MG63 (cell line): ENCODE measurements around the gene RNF144A. TPM values are rescaled to one million over a fixed set of nuclear protein-coding genes. Genes with fewer than 3 reads are reported as not detected.

ENCODE experiments used
- DNase-seq: peaks from one replicate; pipeline ENCODE4 v3.0.0-alpha.2; 2020
- H3K27me3 ChIP-seq: fragments of 250-450 bp; sonication (Bioruptor Pico); 2 replicates; pipeline ENCODE4 v1.5.1; 2020; ENCODE audit warnings: mild to moderate bottlenecking, moderate library complexity
- H3K36me3 ChIP-seq: fragments of 250-450 bp; sonication (Bioruptor Pico); 2 replicates; pipeline ENCODE4 v1.5.1; 2020; ENCODE audit warnings: mild to moderate bottlenecking, moderate library complexity
- H3K4me3 ChIP-seq: fragments of 250-450 bp; sonication (Bioruptor Pico); 2 replicates; pipeline ENCODE4 v1.5.1; 2020; ENCODE audit warnings: mild to moderate bottlenecking, moderate library complexity
- H3K9me3 ChIP-seq: fragments of 250-450 bp; sonication (Bioruptor Pico); 2 replicates; pipeline ENCODE4 v1.5.1; 2020; ENCODE audit warnings: mild to moderate bottlenecking, moderate library complexity
- total RNA-seq: library from RNA; depleted of rRNA; stranded (reverse); fragments of >200 nt; shearing (Covaris generic); gene quantifications from 2 replicates; pipeline ENCODE4 v1.2.3, GENCODE V29; 2014; ENCODE audit warnings: low replicate concordance

The RNF144A gene
- total RNA-seq, 1 experiment from 2014 or later, result 1.1 TPM

DNA sequence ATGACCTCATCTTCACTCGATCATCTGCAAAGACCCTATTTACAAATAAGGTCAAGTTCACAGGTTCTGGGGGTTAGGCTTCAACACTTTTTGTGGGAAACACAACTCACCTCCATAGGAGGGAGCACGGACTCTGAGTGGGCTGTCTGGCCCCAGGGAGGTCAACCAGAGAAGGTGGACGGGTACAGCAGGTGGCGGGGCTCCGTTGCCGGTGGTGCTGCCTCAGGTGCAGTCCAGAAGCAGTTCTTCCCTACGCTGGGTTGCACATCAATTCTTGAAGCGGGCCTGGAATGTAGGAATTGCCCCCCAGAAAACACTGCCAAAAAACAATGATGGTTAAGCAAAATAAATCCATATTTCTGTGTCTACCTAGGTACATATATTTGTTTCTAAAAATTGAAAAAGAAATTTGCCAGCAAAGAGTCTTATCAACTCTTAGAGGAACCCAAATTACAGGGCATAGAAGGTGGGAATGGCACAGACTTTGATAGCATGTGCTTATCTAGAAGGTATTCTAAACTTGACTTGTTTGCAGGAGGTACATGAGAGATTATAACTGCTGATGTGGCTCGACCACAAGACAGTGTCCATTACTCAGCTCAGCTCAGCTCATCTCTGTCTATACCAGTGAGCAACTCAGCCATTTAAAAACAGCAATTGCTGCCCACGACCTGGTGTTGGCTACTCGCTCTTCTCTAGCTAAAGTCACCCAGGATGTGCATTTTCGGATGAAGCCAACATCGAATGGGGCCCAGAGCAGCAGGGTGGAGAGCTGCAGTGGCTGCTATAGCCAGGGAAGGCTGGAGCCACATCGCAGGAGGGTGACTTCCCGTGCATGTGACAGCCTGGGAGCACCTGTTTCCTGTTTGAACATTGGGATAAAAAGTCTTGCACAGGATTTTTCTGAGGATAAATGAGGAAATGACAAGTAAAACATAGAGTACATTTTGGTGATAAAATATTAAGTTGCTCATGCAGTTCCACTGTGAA, 128.7 kb downstream of the RNF144A start:
- no peak for DNase-seq
- Histone ChIP-seq H3K36me3 (no peaks in the 10 kb centered on the region), H3K9me3 (no peaks in the 10 kb centered on the region)

DNA sequence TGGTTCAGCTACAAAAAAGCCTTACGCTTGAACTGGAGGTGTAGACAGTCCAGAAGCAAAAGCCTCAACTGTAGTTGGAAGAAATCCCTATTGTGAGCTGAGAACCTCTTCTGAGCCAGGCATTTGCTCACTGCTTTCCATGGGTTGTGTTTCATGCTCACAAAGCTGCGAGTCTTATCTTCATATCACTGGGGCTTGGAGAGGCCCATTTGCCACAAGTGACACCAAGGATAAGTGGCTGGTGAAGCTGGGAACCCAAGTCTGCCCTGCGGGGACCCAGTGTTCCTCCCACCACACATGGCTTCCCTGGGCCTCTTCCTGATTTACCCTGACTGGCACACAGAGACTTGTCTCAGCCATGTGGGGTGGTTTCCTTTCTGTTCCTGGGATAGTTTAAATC, 130.4 kb downstream of the RNF144A start:
- Histone ChIP-seq H3K9me3 (no peaks in the 10 kb centered on the region), H3K36me3 (no peaks in the 10 kb centered on the region), H3K27me3 (no peaks in the 10 kb centered on the region), H3K4me3 (no peak overlapping the region)
- DNase-seq, result no peak

More for the DNA sequence above, 128.7 kb downstream of the RNF144A start:
- Histone ChIP-seq H3K27me3 (no peaks in the 10 kb centered on the region), H3K4me3 (no peak overlapping the region)

DNA sequence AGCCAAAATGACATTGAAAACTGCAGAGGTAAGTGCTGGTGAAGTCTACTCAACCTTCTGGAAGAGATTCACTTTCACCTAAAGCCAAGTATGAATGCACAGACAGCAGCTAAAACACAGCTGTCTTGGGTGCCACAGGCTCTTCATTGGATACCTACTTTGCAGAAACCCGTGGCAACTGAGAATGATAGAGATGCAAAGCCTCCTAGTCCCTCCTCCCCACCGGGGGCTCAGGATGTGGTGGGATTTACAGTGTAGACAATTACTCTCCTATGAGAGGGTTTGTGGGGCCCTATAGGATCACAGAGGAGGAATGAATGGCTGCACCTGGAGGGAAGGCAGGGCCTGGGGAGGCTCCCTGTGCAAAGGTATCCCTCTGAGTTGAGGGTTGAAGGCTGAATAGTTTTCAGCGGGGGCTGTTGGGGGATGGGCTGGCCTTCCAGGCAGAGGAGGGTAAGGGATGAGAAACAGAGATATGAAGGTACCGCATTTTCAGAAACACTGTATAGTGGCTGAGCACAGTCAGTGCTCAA, 131.6 kb downstream of the RNF144A start:
- Histone ChIP-seq H3K4me3 (no peak overlapping the region), H3K27me3 (no peaks in the 10 kb centered on the region), H3K36me3 (no peaks in the 10 kb centered on the region), H3K9me3 (no peaks in the 10 kb centered on the region)
- DNase-seq, result no peak

- no peaks in the 10 kb centered on the region for H3K9me3 ChIP-seq
- H3K27me3 ChIP-seq, result no peaks in the 10 kb centered on the region
- no peak overlapping the region for H3K4me3 ChIP-seq
- no peaks in the 10 kb centered on the region for H3K36me3 ChIP-seq
- no peak for DNase-seq
Observed at GRCh38 chr2:7052404-7052803, 135.2 kb downstream of the RNF144A start.

DNA sequence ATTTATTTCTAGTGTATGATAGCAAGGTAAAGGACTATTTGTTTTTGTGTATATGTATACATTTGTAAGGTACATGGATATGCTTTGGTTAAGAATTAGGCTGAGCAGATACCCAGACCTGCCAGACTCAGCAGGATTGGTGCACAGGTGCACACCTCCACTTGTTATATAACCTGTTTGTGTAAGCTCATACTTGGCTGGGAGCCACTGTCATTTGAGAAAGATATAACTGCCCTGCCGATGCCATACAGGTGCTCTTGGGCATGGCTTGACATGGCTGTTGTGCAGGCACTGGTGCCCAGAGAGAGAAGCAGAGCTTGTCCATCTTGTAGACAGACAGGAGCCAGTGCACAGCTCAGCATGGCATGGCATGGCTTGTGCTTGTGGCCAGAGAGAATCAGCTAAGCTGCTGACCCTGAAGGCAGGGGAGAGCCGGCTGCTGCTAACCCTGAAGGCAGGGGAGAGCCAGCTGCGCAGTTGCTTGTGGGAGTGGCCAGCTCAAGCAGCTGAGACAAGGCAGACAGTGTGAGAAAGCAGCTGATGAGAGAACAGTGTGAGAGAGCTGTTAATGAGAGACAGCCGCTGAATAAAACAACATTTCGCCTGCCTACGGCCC, 136.5 kb downstream of the RNF144A start:
- no peaks in the 10 kb centered on the region for H3K36me3 ChIP-seq
- no peak for DNase-seq
- no peak overlapping the region for H3K4me3 ChIP-seq
- H3K9me3 ChIP-seq, result no peaks in the 10 kb centered on the region
- no peaks in the 10 kb centered on the region for H3K27me3 ChIP-seq

DNA sequence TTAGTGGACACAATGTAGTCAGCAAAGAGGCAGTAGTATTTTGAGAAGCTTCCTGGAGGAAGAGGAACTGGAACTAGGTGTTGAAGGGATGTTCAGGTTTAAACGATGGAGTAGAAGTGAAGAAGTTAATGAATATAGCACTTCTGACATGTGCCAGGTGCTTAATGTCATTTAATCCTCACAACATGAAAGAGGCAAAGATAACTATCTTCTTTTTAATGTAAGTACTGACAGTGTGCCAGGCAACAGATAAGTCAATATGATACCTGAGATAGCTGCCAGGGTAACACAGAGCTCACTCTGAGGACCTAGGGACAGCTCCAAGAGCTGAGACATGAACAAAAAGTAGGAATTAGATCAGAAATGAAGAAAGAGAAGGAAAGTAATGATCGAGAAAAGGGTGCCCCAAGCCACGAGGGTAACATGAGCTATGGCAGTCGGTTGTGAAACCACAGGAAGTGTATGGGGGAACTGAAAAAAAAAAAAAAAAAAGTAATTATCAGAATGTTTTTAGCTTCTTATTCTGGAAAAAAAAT, 140.7 kb downstream of the RNF144A start:
- no peaks in the 10 kb centered on the region for H3K36me3 ChIP-seq
- H3K4me3 ChIP-seq, result no peak overlapping the region
- no peak for DNase-seq
- no peaks in the 10 kb centered on the region for H3K27me3 ChIP-seq
- no peaks in the 10 kb centered on the region for H3K9me3 ChIP-seq

DNA sequence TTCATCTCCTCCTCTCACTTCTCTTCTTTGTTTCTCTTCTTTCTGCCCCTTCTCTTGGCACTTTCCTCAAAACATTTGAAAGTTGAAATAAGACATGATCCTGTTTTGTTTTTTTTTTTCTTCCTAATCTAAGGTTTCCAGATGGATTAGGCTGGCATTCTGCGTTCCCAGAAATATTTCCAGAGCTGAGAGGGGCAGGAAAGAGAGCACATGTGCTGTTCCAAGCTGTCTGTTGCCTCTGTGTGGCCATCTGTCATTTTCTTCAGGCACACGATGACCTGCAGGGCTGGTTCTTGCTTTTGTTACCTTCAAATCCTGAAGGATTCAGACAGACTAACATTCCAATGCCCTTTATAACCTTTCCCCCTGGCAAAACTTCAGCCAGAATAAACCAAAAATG, 142.9 kb downstream of the RNF144A start:
- H3K36me3 ChIP-seq, result no peaks in the 10 kb centered on the region
- H3K27me3 ChIP-seq, result no peaks in the 10 kb centered on the region
- no peak for DNase-seq
- no peaks in the 10 kb centered on the region for H3K9me3 ChIP-seq
- no peak overlapping the region for H3K4me3 ChIP-seq

DNA sequence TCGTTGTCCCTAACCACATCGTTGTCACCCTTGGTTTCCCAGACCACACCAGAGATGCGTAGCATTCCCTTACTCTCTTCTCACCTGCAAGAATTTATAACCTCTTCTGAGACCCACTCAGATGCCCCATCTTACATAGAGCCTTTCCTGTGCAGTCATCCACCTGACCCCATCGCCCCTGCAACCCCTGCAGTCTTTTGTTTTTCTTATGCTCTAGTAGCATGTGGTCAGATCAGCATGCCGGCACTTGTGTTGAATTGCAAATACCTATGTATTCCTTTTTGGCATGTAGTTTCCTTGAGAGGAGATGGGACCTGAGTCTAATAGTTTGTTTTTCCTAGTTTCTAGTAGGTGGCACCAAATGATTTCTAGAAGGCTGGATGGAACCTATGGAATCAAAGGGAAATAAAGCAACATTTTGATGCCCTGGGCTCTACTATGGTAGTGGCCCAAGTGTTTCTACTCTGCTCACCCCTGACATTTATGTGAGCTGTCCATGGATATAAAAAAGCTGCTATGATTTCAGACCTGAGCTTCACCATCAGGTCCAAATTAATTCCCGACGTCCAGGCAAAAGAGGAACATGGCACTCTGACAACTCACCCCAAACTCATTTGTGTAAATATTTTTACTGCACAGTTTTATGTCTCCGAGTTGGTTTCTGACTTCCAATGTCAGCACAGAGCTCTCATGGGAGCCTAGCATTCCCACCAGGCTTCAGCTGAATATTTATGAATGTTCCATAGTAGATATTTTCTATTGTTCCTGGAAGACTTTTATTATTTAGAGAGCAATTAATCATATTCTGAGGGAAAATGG, 143.6 kb downstream of the RNF144A start:
- no peaks in the 10 kb centered on the region for H3K36me3 ChIP-seq
- no peaks in the 10 kb centered on the region for H3K27me3 ChIP-seq
- H3K9me3 ChIP-seq, result no peaks in the 10 kb centered on the region
- DNase-seq, result no peak
- H3K4me3 ChIP-seq, result no peak overlapping the region

DNA sequence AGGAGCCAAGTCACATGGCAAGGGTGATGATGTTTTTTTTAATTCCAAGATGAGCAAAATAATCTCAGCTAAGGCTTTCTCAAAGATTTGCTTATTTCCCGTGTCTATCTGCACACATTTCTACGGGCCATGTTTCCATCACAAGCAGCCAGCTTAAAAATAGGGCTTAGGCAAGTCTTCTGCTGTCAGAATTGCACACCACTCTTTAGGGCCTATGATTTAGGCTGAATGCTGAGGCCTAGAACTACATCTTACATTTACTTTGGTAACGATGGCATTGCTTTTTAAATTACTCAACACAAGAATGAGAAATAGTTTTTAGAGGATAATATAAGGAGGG, 144.2 kb downstream of the RNF144A start:
- no peak for DNase-seq
- H3K27me3 ChIP-seq, result no peaks in the 10 kb centered on the region
- H3K9me3 ChIP-seq, result no peaks in the 10 kb centered on the region
- no peak overlapping the region for H3K4me3 ChIP-seq
- no peaks in the 10 kb centered on the region for H3K36me3 ChIP-seq

DNA sequence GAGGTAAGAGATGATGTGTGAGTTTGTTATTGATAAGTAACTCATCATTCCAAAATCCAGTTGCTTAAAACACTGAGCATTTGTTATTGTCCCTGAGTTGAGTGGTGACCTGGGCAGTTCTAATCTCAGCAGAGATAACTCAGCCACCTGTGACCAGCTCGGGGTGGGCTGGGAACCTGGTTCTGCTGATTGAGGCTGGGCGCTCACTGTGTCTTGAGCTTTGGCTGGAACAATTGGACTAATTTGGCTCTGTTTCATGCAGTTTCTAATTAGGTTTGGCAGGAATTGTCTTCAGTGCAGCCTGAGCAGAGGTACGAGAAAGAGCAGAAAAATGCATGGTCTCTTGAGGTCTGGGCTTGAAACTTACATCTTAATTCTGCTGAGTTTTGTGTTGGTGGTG, 144.7 kb downstream of the RNF144A start:
- Histone ChIP-seq H3K9me3 (no peaks in the 10 kb centered on the region), H3K36me3 (no peaks in the 10 kb centered on the region), H3K27me3 (no peaks in the 10 kb centered on the region), H3K4me3 (no peak overlapping the region)
- DNase-seq, result no peak

DNA sequence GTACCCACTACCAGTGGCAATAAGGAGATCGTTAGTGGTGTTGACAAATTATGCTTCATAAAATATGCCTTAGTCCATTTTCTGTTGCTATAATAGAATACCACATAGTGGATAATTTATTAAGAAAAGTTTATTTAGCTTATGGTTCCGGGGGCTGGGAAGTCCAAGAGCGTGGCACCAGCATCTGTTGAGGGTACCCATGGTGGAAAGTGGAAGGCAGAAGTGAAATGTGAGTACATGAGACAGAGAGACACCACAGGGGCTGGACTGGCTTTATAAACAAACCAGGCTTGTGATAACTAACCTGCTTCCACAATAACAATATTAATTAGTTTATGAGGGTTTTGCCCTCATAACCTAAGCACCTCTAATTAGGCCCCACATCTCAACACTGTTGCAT, 146.6 kb downstream of the RNF144A start:
- Histone ChIP-seq H3K4me3 (no peak overlapping the region), H3K36me3 (no peaks in the 10 kb centered on the region), H3K9me3 (no peaks in the 10 kb centered on the region), H3K27me3 (no peaks in the 10 kb centered on the region)
- no peak for DNase-seq

DNA sequence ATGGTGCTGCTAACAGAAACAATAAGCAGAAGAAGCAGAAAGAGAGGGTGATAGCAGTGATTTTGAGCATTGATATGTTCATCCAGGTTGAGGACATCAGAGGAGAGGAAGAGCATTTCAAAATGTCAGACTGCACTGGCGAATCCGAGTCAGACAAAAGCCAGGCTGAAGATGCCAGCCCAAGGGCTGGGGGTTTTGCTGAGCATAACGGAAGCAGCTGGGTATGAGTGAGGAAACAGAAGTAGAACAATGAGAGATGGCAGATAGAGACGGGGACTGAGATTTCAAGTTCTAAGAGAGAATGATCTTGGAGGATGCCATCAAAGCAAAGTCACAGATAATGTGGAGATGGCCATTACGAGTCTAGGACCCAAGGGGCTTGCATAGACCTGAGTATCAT, 151.2 kb downstream of the RNF144A start:
- no peak overlapping the region for H3K4me3 ChIP-seq
- no peaks in the 10 kb centered on the region for H3K9me3 ChIP-seq
- no peak for DNase-seq

GRCh38 chr2:7070483-7070882, 153.3 kb downstream of the RNF144A start:
- Histone ChIP-seq H3K4me3 (no peak overlapping the region), H3K36me3 (no peaks in the 10 kb centered on the region), H3K9me3 (no peaks in the 10 kb centered on the region), H3K27me3 (no peaks in the 10 kb centered on the region)
- no peak for DNase-seq

More for the DNA sequence above, 151.2 kb downstream of the RNF144A start:
- Histone ChIP-seq H3K27me3 (no peaks in the 10 kb centered on the region), H3K36me3 (no peaks in the 10 kb centered on the region)

GRCh38 chr2:7071154-7071553, 153.9 kb downstream of the RNF144A start:
- Histone ChIP-seq H3K9me3 (no peaks in the 10 kb centered on the region), H3K4me3 (no peak overlapping the region), H3K36me3 (no peaks in the 10 kb centered on the region), H3K27me3 (no peaks in the 10 kb centered on the region)
- DNase-seq, result no peak

DNA sequence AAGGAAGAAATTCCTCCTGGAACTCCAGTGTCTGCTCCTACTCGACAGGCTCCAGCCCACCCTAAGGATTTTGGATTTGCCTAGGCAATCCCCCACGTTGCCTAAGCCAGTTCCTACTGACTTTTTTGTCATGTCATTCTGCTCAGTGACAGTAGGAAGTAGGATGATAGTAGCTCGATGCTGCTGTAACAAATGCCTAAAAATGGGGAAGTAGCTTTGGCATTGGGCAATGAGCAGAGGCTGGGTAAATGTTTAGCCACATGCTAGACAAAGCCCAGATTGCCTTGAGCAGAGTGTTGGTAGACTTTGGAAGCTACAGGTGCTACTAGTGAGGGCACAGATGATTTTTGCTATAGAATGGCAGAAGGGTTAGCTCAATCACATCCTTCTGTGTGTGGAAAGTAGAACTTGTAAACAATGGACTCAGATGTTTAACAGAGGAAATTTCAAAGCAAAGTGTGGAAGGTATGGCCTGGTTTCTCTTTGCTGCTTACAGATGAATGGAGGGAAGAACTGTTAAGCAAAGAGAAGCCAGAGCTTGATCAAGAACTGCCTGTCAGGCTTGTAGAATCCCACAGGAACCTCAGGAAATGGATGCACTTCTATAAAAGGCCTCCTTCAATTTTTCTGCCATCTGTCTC, 154.8 kb downstream of the RNF144A start:
- Histone ChIP-seq H3K27me3 (no peaks in the 10 kb centered on the region), H3K4me3 (no peak overlapping the region), H3K9me3 (no peaks in the 10 kb centered on the region), H3K36me3 (no peaks in the 10 kb centered on the region)
- DNase-seq, result no peak

- H3K4me3 ChIP-seq, result no peak overlapping the region
- no peaks in the 10 kb centered on the region for H3K9me3 ChIP-seq
- DNase-seq, result no peak
- no peaks in the 10 kb centered on the region for H3K27me3 ChIP-seq
- H3K36me3 ChIP-seq, result no peaks in the 10 kb centered on the region
Observed at GRCh38 chr2:7073901-7074300, 156.7 kb downstream of the RNF144A start.
